Kidney (tissue), 14 donors: ENCODE results near the gene ELK3. TPM values are rescaled to one million over a fixed set of nuclear protein-coding genes. Genes with fewer than 3 reads are reported as not detected.

Experiments
- DNase-seq, 5 donors: peaks; one replicate each; pipeline ENCODE4 v3.0.0-alpha.2; 2013 to 2020
- FAIRE-seq: peaks from 2 replicates; lab custom pipeline; 2012; peaks lifted over from hg19 to GRCh38; lab: Jason Lieb, UNC
- H3K27ac ChIP-seq, 2 donors: one replicate each; pipeline ENCODE4 v1.7.0; 2013; ENCODE audit warnings: low read depth in 2 of 2, low read length in 2 of 2, inconsistent platforms in 1 of 2
- H3K27me3 ChIP-seq: one replicate; pipeline ENCODE4 v1.7.1; 2013; ENCODE audit warnings: low read length, inconsistent platforms; ENCODE audit not compliant: control insufficient read depth, insufficient read depth
- H3K36me3 ChIP-seq, 3 donors: one replicate each; pipeline versions ENCODE4 v1.7.0 to v1.7.1; 2013; ENCODE audit warnings: low read length in 3 of 3, control low read depth in 1 of 3, inconsistent platforms in 1 of 3; ENCODE audit not compliant: insufficient read depth in 3 of 3, control insufficient read depth in 2 of 3
- H3K4me1 ChIP-seq, 3 donors: one replicate each; pipeline versions ENCODE4 v1.7.0 to v1.7.1; 2013; ENCODE audit warnings: low read length in 3 of 3, inconsistent platforms in 1 of 3, low read depth in 1 of 3; ENCODE audit not compliant: control insufficient read depth in 2 of 3, insufficient read depth in 2 of 3
- H3K4me3 ChIP-seq, 3 donors: one replicate each; pipeline versions ENCODE4 v1.7.0 to v1.8.1; 2013; ENCODE audit warnings: low read length in 3 of 3, control low read depth in 1 of 3, inconsistent platforms in 1 of 3
- H3K9ac ChIP-seq, 3 donors: one replicate each; pipeline versions ENCODE4 v1.7.0 to v1.7.1; 2013; ENCODE audit warnings: low read length in 3 of 3, control low read depth in 1 of 3, inconsistent platforms in 1 of 3
- H3K9me3 ChIP-seq, 3 donors: one replicate each; pipeline versions ENCODE4 v1.7.0 to v1.7.1; 2013; ENCODE audit warnings: low read length in 3 of 3, control low read depth in 1 of 3, inconsistent platforms in 1 of 3; ENCODE audit not compliant: control insufficient read depth in 2 of 3, insufficient read depth in 1 of 3
- CTCF ChIP-seq: IDR thresholded peaks from 3 replicates; pipeline ENCODE4 v1.5.1; 2012; ENCODE audit warnings: mild to moderate bottlenecking, moderate library complexity, borderline replicate concordance; ENCODE audit not compliant: insufficient read depth; ENCODE audit errors: extremely low read depth
- intact Hi-C: fragments of 100-400 bp; cut with DNase I; formaldehyde crosslinking; loops from one replicate; pipeline ENCODE4 v1.11.1; 2022
- polyA plus RNA-seq: library from polyadenylated mRNA; stranded (reverse); fragments of 350-450 nt; fragmentation: Illumina TruSeq; extraction: RNeasy Lipid Tissue Mini Kit (QIAGEN cat#74804); gene quantifications from one replicate; pipeline ENCODE4 v1.2.3, GENCODE V29; 2014; ENCODE audit warnings: low read depth, low replicate concordance; ENCODE audit not compliant: insufficient read depth
- total RNA-seq: library from RNA; stranded (reverse); fragmentation: NEBNext Ultra II Directional; extraction: Animal tissue kit (Norgen Biotek cat#: 25700); gene quantifications from one replicate; pipeline ENCODE4 v1.2.1, GENCODE V29; 2021
- donor health status: control.
- donor health status: control.
- donor health status: control.
- donor health status: control.
- donor health status: control.
- donor health status: DM: yes; HTN: yes; CAD: no.
- donor health status: Normal renal cell carcinoma (clear cell type).

Gene ELK3
- total and polyA plus RNA-seq, 2 donors from 2014 or later: 10.5 to 59.5 TPM

- H3K9ac ChIP-seq: no peak overlapping the region
- no peaks in the 10 kb centered on the region for H3K36me3 ChIP-seq
- intact Hi-C loops: no loop called here
- peaks cover 0 to 13% (median 6%) of the 10 kb centered on the region in 3 donors for H3K4me1 ChIP-seq
- H3K9me3 ChIP-seq: no peaks in the 10 kb centered on the region
- H3K27me3 ChIP-seq: no peaks in the 10 kb centered on the region
- H3K27ac ChIP-seq: peak overlapping the region; percentile 65 to 84
- no peak for TF ChIP-seq CTCF
- FAIRE-seq: no peak
- no peak overlapping the region for H3K4me3 ChIP-seq
- peak; percentile 77 to 89 (median 86) for DNase-seq
These were observed 55.3 kb downstream of the ELK3 start for GRCh38 chr12:96249196-96250118.

GRCh38 chr12:96250119-96250685, 56.0 kb downstream of the ELK3 start:
- H3K27ac ChIP-seq: peak overlapping the region; percentile 9 to 84
- H3K27me3 ChIP-seq: no peaks in the 10 kb centered on the region
- no peak overlapping the region for H3K9ac ChIP-seq
- no peak overlapping the region for H3K4me3 ChIP-seq
- peaks cover 0 to 15% (median 6%) of the 10 kb centered on the region in 3 donors for H3K4me1 ChIP-seq
- intact Hi-C loops: no loop called here
- no peaks in the 10 kb centered on the region for H3K9me3 ChIP-seq
- FAIRE-seq (no peak), DNase-seq (no peak)
- no peak for TF ChIP-seq CTCF
- H3K36me3 ChIP-seq: no peaks in the 10 kb centered on the region

- TF ChIP-seq CTCF: no peak
- FAIRE-seq (no peak), DNase-seq (peak in 1 of 5 donors; percentile 72)
- Histone ChIP-seq H3K4me3 (no peak overlapping the region), H3K9me3 (no peaks in the 10 kb centered on the region), H3K27me3 (no peaks in the 10 kb centered on the region), H3K36me3 (no peaks in the 10 kb centered on the region), H3K9ac (no peak overlapping the region), H3K4me1 (peaks cover 0 to 4% (median 0%) of the 10 kb centered on the region in 3 donors), H3K27ac (peak overlapping the region; percentile 7 to 80)
- intact Hi-C loops: no loop called here
These were observed 60.9 kb downstream of the ELK3 start for GRCh38 chr12:96255077-96255476.
